Spinal cord (tissue), 10 donors: ENCODE data around the gene ADCY7. TPM values are rescaled to one million over a fixed set of nuclear protein-coding genes. Genes with fewer than 3 reads are reported as not detected.

ENCODE experiments used
- DNase-seq, 6 donors: peaks; one replicate each; pipeline versions ENCODE4 v3.0.0 to v3.0.0-alpha.2; 2013 to 2015; ENCODE audit warnings: low spot score in 6 of 6, low read depth in 4 of 6
- H3K27ac ChIP-seq: one replicate; pipeline ENCODE4 v1.5.1; 2013; ENCODE audit warnings: low read depth, low read length, control low read depth
- H3K27me3 ChIP-seq: one replicate; pipeline ENCODE4 v1.6.1; 2013; ENCODE audit warnings: low read length; ENCODE audit not compliant: control insufficient read depth, insufficient read depth
- H3K36me3 ChIP-seq: one replicate; pipeline ENCODE4 v1.6.1; 2013; ENCODE audit warnings: low read length; ENCODE audit not compliant: control insufficient read depth, insufficient read depth
- H3K4me1 ChIP-seq: one replicate; pipeline ENCODE4 v1.6.1; 2013; ENCODE audit warnings: low read length; ENCODE audit not compliant: control insufficient read depth, insufficient read depth
- H3K4me3 ChIP-seq: one replicate; pipeline ENCODE4 v1.5.1; 2013; ENCODE audit warnings: low read depth, low read length, control low read depth
- H3K9me3 ChIP-seq: one replicate; pipeline ENCODE4 v1.6.1; 2013; ENCODE audit warnings: low read length; ENCODE audit not compliant: control insufficient read depth, insufficient read depth
- WGBS: methylation state at CpG from one replicate; pipeline ENCODE4 v1.1.5; 2013; ENCODE audit warnings: missing lambda C conversion rate; ENCODE audit not compliant: insufficient coverage; 5-methylcytosine and 5-hydroxymethylcytosine counted together
- polyA plus RNA-seq, 2 donors: library from polyadenylated mRNA; unstranded; fragments of 120-200 nt; gene quantifications; one replicate each; pipeline ENCODE4 v1.2.1, GENCODE V29; 2013; ENCODE audit not compliant: insufficient read length in 2 of 2
- total RNA-seq, 2 donors: library from RNA; depleted of rRNA in 1 of 2; stranded (reverse); fragments of 120-200 nt in 1 of 2; fragments of >200 nt in 1 of 2; gene quantifications; one replicate each; pipeline versions ENCODE4 v1.2.3 to v1.2.4, GENCODE V29; 2013 to 2014
- donor health status: healthy.

The ADCY7 gene
- total and polyA plus RNA-seq, 4 donors, result 12.4 to 26.0 (median 16.3) TPM

GRCh38 chr16:50257876-50258275 is 8.5 kb upstream of the ADCY7 start:
- no peaks in the 10 kb centered on the region for H3K36me3 ChIP-seq
- DNase-seq, result no peak
- no peak overlapping the region for H3K27ac ChIP-seq
- no peaks in the 10 kb centered on the region for H3K9me3 ChIP-seq
- H3K27me3 ChIP-seq, result no peaks in the 10 kb centered on the region
- 97% methylated on average over 7 of the region's 9 CpGs for WGBS
- H3K4me3 ChIP-seq, result no peak overlapping the region
- peaks cover 18% of the 10 kb centered on the region for H3K4me1 ChIP-seq

- Histone ChIP-seq H3K4me1 (peaks cover 18% of the 10 kb centered on the region), H3K27me3 (no peaks in the 10 kb centered on the region), H3K9me3 (no peaks in the 10 kb centered on the region), H3K27ac (no peak overlapping the region), H3K4me3 (no peak overlapping the region), H3K36me3 (no peaks in the 10 kb centered on the region)
- WGBS, result 23% methylated on average over 21 of the region's 23 CpGs
- peak in 3 of 6 donors; percentile 11 to 74 (median 67) for DNase-seq
Measured at GRCh38 chr16:50259334-50260205, 6.8 kb upstream of the ADCY7 start.

DNA sequence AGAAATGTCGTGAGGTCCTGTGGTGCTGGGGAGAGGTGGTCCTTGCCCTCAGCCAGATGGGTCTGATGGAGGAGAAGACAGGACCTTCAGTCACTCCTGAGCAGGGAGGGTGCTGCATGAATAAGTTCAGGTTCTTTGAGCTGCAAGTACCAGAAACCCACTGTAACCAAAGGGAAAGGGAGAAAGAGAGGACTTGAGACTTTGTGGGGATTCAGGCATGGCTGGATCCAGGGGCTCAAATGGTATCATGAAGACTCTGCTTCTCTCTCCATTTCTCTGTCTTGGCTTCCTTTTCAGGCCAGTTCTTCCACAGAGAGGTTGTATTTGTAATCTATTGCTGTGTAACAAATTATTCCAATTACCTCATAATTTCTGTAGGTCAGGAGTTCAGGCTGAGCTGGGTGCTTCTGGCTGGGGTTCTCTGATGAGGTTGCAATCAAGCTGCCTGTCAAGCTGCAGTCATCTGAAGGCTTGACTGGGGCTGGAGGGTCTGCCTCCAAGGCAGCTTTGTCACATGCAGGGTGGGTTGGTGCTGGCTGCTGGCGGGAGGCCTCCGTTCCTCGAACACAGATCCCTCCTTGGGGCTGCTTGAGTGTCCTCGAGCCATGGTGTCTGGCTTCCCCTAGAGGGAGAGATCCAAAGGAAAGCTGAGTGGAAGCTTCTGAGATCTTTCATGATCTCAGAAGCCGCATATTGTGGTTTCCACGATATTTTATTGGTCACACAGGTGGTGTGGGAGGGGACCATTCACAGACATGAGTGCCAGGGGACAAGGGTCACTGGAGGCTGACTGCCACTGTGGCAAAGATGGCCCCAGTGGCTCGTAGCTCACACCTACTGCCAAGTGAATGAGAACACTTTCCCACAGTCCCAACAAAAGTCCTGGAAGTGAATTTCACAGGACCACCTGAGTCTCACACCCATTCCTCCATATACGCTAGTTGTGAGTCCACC is 5.9 kb upstream of the ADCY7 start:
- no peak for DNase-seq
- Histone ChIP-seq H3K9me3 (no peaks in the 10 kb centered on the region), H3K4me3 (no peak overlapping the region), H3K4me1 (peaks cover 20% of the 10 kb centered on the region), H3K27ac (no peak overlapping the region), H3K36me3 (no peaks in the 10 kb centered on the region), H3K27me3 (no peaks in the 10 kb centered on the region)
- WGBS, result 94% methylated on average over 8 of the region's 9 CpGs

GRCh38 chr16:50261160-50261706 is 5.1 kb upstream of the ADCY7 start:
- H3K4me1 ChIP-seq, result peaks cover 28% of the 10 kb centered on the region
- 86% methylated on average over 9 of the region's 9 CpGs for WGBS
- no peak for DNase-seq
- no peaks in the 10 kb centered on the region for H3K36me3 ChIP-seq
- H3K9me3 ChIP-seq, result no peaks in the 10 kb centered on the region
- no peaks in the 10 kb centered on the region for H3K27me3 ChIP-seq
- no peak overlapping the region for H3K27ac ChIP-seq
- H3K4me3 ChIP-seq, result no peak overlapping the region

GRCh38 chr16:50261707-50262235 is 4.6 kb upstream of the ADCY7 start:
- peak in 1 of 6 donors; percentile 38 for DNase-seq
- Histone ChIP-seq H3K27ac (no peak overlapping the region), H3K27me3 (no peaks in the 10 kb centered on the region), H3K4me1 (peaks cover 33% of the 10 kb centered on the region), H3K9me3 (no peaks in the 10 kb centered on the region), H3K4me3 (no peak overlapping the region), H3K36me3 (no peaks in the 10 kb centered on the region)
- WGBS, result 73% methylated on average over 11 of the region's 11 CpGs

DNA sequence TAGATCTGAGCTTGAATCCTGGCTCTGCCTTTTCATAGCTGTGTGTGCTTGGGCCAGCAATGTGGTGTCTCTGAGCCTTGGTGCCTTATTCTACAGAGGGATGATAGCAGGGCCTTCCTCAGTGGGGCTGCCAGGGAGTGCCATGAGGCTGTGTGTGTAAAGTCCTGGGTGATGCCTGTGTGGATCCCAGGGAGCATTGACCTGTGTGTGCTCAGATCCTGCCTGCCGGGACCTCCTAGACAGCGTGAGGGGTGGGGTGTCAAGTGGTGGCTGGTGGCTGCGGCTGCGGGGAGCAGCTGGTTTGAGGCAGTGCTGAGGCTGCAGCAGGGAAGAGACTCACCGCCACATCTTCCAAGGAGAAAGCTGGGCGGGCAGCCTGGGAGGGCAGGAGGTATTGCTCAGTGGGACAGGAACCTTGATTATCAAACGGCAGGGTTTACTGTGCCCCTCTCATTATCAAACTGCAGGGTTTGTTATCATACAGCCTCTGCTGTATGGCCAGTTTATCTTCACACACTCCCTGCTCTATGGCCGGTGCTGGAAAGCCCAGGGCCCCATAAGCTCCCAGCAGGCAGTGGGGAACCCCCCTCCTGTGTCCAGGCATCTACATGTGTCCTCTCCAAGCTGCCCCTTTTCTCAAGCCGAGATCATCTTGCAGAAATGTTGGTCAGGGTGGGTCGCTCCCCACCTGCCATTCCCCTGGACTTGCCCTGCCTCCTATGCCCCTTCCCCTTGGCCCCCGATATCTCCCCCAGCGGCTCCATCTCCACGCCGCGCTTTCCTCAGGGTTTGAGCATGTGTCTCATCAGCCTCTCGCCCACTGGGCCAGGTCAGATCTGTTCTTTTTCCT is 3.1 kb upstream of the ADCY7 start:
- Histone ChIP-seq H3K4me3 (no peak overlapping the region), H3K4me1 (peaks cover 43% of the 10 kb centered on the region), H3K27me3 (no peaks in the 10 kb centered on the region), H3K9me3 (no peaks in the 10 kb centered on the region), H3K36me3 (no peaks in the 10 kb centered on the region), H3K27ac (no peak overlapping the region)
- no peak for DNase-seq
- 84% methylated on average over 16 of the region's 16 CpGs for whole genome bisulfite sequencing

DNA sequence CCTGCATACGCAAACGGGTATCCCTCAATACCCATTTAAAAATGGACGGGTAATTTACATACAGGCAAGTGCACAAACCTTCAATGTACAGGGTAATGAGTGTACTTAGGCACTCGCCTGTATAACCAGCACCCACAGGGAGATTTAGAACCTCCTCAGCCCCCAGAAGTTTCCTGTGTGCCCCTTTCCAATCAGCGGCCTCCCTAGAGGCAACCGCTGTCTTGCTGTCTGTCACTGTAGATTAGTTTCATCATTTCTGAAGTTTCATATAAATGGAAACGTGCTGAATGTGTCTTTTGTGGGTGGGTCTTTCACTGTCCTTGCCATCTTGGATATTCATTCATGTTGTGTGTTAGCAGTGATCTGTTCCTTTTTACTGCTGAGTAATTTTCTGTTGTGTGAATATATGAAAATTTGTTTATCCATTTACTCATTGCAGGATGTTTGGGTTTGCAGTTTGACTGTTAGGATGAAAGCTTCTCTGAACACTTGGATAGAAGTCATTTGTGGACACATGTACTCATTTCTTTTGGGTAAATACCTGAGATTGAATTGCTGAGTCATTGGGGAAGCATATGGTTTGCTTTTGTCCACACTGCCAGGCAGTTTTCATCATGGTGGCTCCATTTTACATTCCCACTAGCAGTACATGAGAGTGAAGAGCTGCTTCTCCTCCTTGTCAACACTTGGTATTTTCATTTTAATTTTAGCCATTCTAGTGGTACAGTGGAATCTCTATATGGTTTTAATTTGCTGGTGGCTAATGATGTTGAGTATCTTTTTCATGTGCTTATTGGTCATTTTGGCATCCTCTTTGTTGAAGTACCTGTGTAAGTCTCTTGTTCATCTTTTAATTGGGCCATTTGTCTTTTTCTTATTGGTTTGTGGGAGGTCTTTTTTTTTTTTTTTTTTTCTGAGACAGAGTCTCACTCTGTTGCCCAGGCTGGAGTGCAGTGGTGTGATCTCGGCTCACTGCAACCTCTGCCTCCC is 2.1 kb upstream of the ADCY7 start:
- no peak for DNase-seq
- Histone ChIP-seq H3K4me1 (peaks cover 40% of the 10 kb centered on the region), H3K4me3 (no peak overlapping the region), H3K27ac (no peak overlapping the region), H3K27me3 (no peaks in the 10 kb centered on the region), H3K36me3 (no peaks in the 10 kb centered on the region), H3K9me3 (no peaks in the 10 kb centered on the region)
- 76% methylated on average over 5 of the region's 8 CpGs for WGBS

GRCh38 chr16:50265260-50265659 is 1.1 kb upstream of the ADCY7 start:
- 50% methylated on average over 2 of the region's 2 CpGs for WGBS
- no peaks in the 10 kb centered on the region for H3K9me3 ChIP-seq
- H3K4me3 ChIP-seq, result no peak overlapping the region
- H3K27ac ChIP-seq, result no peak overlapping the region
- H3K36me3 ChIP-seq, result no peaks in the 10 kb centered on the region
- DNase-seq, result peak in 1 of 6 donors; percentile 26
- no peaks in the 10 kb centered on the region for H3K27me3 ChIP-seq
- H3K4me1 ChIP-seq, result peaks cover 31% of the 10 kb centered on the region
